ENCODE results near the gene NOX5. TPM values are rescaled to one million over a fixed set of nuclear protein-coding genes. Genes with fewer than 3 reads are reported as not detected.

NOX5 gene
- total RNA-seq, 2 experiments from 2014 or later = not detected

DNA sequence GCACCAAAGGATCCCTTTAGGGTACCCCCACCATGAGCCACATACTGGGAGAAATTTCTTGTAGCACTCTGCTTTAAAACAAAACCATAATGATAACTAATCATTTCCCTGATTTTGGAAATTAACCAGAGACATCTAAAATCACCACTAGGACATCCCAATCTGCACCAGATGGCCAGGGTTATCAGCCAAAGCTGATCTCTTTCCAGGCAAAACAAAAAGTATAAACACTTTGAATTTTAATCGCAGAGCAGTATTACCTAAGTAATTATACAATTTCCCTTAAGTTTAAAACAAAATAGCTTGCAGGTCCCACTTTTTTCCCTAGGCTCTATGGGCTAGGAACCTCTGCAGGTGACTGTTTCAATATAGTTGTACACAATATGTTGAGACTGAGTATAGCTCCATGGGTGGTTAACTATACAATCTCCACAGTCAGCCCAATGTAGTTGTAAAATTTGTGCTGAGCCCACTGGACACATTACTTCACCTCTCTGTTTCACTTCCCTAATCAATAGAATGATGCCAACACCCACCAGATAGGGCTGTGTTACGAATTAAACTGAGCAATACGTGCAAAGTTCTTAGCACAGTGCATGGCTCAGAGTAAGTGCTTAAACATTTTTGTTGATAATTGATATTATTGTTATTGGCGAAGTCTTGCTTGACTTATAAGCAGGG, 629 bp upstream of the NOX5 start:
- H3K4me1 Mint-ChIP-seq (ENCODE audit: low read depth) = no peaks in the 10 kb centered on the region
- no peak for ATAC-seq
- peaks cover 2% of the 10 kb centered on the region for H3K27me3 Mint-ChIP-seq
- peaks cover 7% of the 10 kb centered on the region for H3K9me3 Mint-ChIP-seq
- POLR2A ChIA-PET = no interaction called here
- intact Hi-C loops (cut with micrococcal nuclease) = no loop called here
- H3K36me3 Mint-ChIP-seq (ENCODE audit: low read depth) = peaks cover 3% of the 10 kb centered on the region
- no peak overlapping the region for H3K4me3 Mint-ChIP-seq
- H3K27ac Mint-ChIP-seq = no peak overlapping the region
- TF ChIP-seq, protein P1, sequence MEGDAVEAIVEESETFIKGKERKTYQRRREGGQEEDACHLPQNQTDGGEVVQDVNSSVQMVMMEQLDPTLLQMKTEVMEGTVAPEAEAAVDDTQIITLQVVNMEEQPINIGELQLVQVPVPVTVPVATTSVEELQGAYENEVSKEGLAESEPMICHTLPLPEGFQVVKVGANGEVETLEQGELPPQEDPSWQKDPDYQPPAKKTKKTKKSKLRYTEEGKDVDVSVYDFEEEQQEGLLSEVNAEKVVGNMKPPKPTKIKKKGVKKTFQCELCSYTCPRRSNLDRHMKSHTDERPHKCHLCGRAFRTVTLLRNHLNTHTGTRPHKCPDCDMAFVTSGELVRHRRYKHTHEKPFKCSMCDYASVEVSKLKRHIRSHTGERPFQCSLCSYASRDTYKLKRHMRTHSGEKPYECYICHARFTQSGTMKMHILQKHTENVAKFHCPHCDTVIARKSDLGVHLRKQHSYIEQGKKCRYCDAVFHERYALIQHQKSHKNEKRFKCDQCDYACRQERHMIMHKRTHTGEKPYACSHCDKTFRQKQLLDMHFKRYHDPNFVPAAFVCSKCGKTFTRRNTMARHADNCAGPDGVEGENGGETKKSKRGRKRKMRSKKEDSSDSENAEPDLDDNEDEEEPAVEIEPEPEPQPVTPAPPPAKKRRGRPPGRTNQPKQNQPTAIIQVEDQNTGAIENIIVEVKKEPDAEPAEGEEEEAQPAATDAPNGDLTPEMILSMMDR (IDR thresholded peaks at IDR 0.05) = no peak
- DNase-seq = no peak
- CTCF ChIA-PET = no interaction called here

- Mint-ChIP-seq H3K36me3 (ENCODE audit: low read depth) (no peaks in the 10 kb centered on the region), H3K27ac (no peak overlapping the region)
These were observed 1.1 kb downstream of the NOX5 start for GRCh38 chr15:69015591-69015990.

DNA sequence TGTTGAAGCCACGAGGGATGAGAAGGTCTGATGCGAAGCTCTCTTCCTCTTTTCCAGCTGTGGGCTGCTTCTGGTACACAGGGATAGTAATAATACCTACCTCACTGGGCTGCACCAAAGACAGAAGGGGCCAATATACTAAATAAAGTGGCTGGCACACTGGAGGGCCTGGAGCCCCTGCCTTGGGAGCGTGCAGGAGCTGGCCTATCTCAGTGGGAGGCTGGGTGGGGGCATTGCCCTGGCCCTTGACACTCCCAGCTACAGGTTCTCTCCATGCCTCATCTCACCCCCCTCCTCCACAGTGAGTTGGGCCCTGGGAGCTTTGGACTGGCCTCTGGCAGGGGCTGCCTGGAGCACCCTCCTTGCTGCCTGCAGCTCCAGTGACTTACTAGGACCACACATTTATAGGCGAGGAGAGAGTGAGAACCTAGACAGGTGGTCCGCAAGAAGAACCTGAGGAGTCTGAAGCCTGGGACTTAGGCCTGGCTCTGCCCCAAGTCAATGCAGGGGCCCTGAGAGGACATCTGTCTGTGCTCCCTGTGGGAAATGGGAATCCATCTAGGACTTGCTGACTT, 1.6 kb downstream of the NOX5 start:
- H3K27me3 Mint-ChIP-seq = peaks cover 2% of the 10 kb centered on the region
- ChIA-PET POLR2A (no interaction called here), CTCF (no interaction called here)
- no peak for ATAC-seq
- H3K27ac Mint-ChIP-seq = no peak overlapping the region
- H3K4me1 Mint-ChIP-seq (ENCODE audit: low read depth) = no peaks in the 10 kb centered on the region
- TF ChIP-seq, protein P1 (IDR thresholded peaks at IDR 0.05) = no peak
- no peak overlapping the region for H3K4me3 Mint-ChIP-seq
- intact Hi-C loops (cut with micrococcal nuclease) = no loop called here
- no peak for DNase-seq
- no peaks in the 10 kb centered on the region for H3K9me3 Mint-ChIP-seq
- H3K36me3 Mint-ChIP-seq (ENCODE audit: low read depth) = no peaks in the 10 kb centered on the region

More at GRCh38 chr15:69015591-69015990, 1.1 kb downstream of the NOX5 start:
- intact Hi-C loops (cut with micrococcal nuclease) = no loop called here
- ChIA-PET POLR2A (no interaction called here), CTCF (no interaction called here)
- Mint-ChIP-seq H3K4me3 (no peak overlapping the region), H3K9me3 (no peaks in the 10 kb centered on the region), H3K27me3 (peaks cover 2% of the 10 kb centered on the region), H3K4me1 (ENCODE audit: low read depth) (no peaks in the 10 kb centered on the region)
- DNase-seq (no peak), ATAC-seq (no peak)
- TF ChIP-seq, protein P1 (IDR thresholded peaks at IDR 0.05) = no peak

GRCh38 chr15:69017978-69018377, 3.5 kb downstream of the NOX5 start:
- H3K4me1 Mint-ChIP-seq (ENCODE audit: low read depth) = no peaks in the 10 kb centered on the region
- DNase-seq (no peak), ATAC-seq (no peak)
- TF ChIP-seq, protein P1 (IDR thresholded peaks at IDR 0.05) = no peak
- CTCF ChIA-PET = interaction anchor here (1.9 kb wide), 1 partner anchor 14 kb away, joined by 4 read pairs; no protein-coding TSS in a partner anchor
- H3K36me3 Mint-ChIP-seq (ENCODE audit: low read depth) = no peaks in the 10 kb centered on the region
- no peaks in the 10 kb centered on the region for H3K9me3 Mint-ChIP-seq
- no peak overlapping the region for H3K27ac Mint-ChIP-seq
- no peaks in the 10 kb centered on the region for H3K27me3 Mint-ChIP-seq
- intact Hi-C loops (cut with micrococcal nuclease) = no loop called here
- POLR2A ChIA-PET = no interaction called here
- H3K4me3 Mint-ChIP-seq = no peak overlapping the region

DNA sequence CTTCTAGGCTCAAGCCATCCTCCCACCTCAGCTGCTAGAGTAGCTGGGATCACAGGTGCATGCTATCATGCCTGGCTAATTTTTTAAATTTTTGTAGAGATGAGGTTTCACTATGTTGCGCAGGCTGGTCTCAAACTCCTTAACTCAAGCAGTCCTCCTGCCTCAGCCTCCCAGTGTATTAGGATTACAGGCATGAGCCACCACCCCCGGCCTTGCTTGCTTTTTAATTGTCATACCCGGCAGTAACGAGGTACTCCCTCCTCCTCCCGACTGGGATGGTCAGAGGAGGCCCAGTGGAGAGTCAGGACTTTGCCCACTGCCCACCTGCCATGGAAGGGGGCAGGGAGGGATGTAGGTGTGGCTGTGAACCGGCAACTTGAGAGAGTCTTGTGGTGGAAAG, 4.5 kb downstream of the NOX5 start:
- Mint-ChIP-seq H3K9me3 (no peaks in the 10 kb centered on the region), H3K27me3 (no peaks in the 10 kb centered on the region), H3K4me3 (no peak overlapping the region), H3K27ac (no peak overlapping the region), H3K36me3 (ENCODE audit: low read depth) (no peaks in the 10 kb centered on the region), H3K4me1 (ENCODE audit: low read depth) (no peaks in the 10 kb centered on the region)
- POLR2A ChIA-PET = interaction anchor here (0.6 kb wide), 1 partner anchor 193 kb away, joined by 3 read pairs; no protein-coding TSS in a partner anchor
- CTCF ChIA-PET = interaction anchor here (1.9 kb wide), 1 partner anchor 13 kb away, joined by 4 read pairs; no protein-coding TSS in a partner anchor
- TF ChIP-seq, protein P1 (IDR thresholded peaks at IDR 0.05) = no peak
- no peak for ATAC-seq
- intact Hi-C loops (cut with micrococcal nuclease) = no loop called here
- no peak for DNase-seq
